H1 (cell line): Measurements from ENCODE around the gene PRMT5. TPM values are rescaled to one million over a fixed set of nuclear protein-coding genes. Genes with fewer than 3 reads are reported as not detected.

Experiments used
- CTCF ChIA-PET: fragments of 300-600 bp; sonication (Branson Sonifier 250); formaldehyde crosslinking; loops from one replicate; lab custom pipeline; 2021; ENCODE audit not compliant: partially characterized antibody; lab: Charles Lee
- POLR2A ChIA-PET: fragments of 300-600 bp; sonication (Branson Sonifier 250); formaldehyde crosslinking; loops from one replicate; lab custom pipeline; 2021; ENCODE audit warnings: inconsistent platforms; ENCODE audit not compliant: partially characterized antibody; lab: Charles Lee
- DNase-seq, 2 experiments: peaks; one replicate each; pipeline versions ENCODE4 v3.0.0 to v3.0.0-alpha.2; 2010 to 2022; ENCODE audit warnings: low spot score in 2 of 2, low read depth in 1 of 2, mixed read lengths in 1 of 2
- FAIRE-seq: peaks from 2 replicates; lab custom pipeline; 2011; peaks lifted over from hg19 to GRCh38; lab: Jason Lieb, UNC
- H2AFZ ChIP-seq: 2 replicates; pipeline ENCODE4 v1.8.1; 2012; ENCODE audit warnings: low read length, inconsistent platforms
- H2AK5ac ChIP-seq: 2 replicates; pipeline ENCODE4 v1.6.1; 2013; ENCODE audit warnings: low read depth, low read length
- H2BK120ac ChIP-seq: replicated peaks from 2 replicates; pipeline ENCODE3; 2013; ENCODE audit warnings: low read depth, low read length, inconsistent platforms
- H2BK12ac ChIP-seq: 2 replicates; pipeline ENCODE4 v1.6.1; 2013; ENCODE audit warnings: low read depth, low read length
- H2BK15ac ChIP-seq: 2 replicates; pipeline ENCODE4 v1.6.1; 2013; ENCODE audit warnings: low read length
- H2BK20ac ChIP-seq: 2 replicates; pipeline ENCODE4 v1.6.1; 2013; ENCODE audit warnings: low read length
- H2BK5ac ChIP-seq: 2 replicates; pipeline ENCODE4 v1.6.1; 2013; ENCODE audit warnings: low read depth, low read length
- H3K14ac ChIP-seq: 2 replicates; pipeline ENCODE4 v1.6.1; 2013; ENCODE audit warnings: inconsistent platforms; ENCODE audit not compliant: insufficient read length
- H3K18ac ChIP-seq: 2 replicates; pipeline ENCODE4 v1.6.1; 2013; ENCODE audit warnings: low read length; ENCODE audit errors: extremely low read depth
- H3K23ac ChIP-seq: 2 replicates; pipeline ENCODE4 v1.6.1; 2013; ENCODE audit warnings: inconsistent platforms; ENCODE audit not compliant: insufficient read length
- H3K23me2 ChIP-seq: 2 replicates; pipeline ENCODE4 v1.6.1; 2013; ENCODE audit warnings: low read depth, low read length
- H3K27ac ChIP-seq: 2 replicates; pipeline ENCODE4 v1.6.1; 2011; ENCODE audit warnings: low read depth, low read length, inconsistent platforms
- H3K27me3 ChIP-seq, 4 experiments: replicated peaks in 1 of 4; 1 replicate in 1 of 4; 2 replicates in 3 of 4; pipeline versions ENCODE4 v1.6.1 to v1.8.1; 2011 to 2013; ENCODE audit warnings: low read length in 3 of 4, mild to moderate bottlenecking in 3 of 4, inconsistent platforms in 2 of 4, mixed read lengths in 2 of 4, moderate library complexity in 1 of 4; ENCODE audit not compliant: control insufficient read depth in 3 of 4, insufficient read depth in 3 of 4; ENCODE audit errors: extremely low read depth in 1 of 4
- H3K36me3 ChIP-seq, 4 experiments: 2 replicates each; pipeline versions ENCODE4 v1.6.1 to v1.8.1; 2011 to 2013; ENCODE audit warnings: mild to moderate bottlenecking in 4 of 4, low read length in 3 of 4, moderate library complexity in 2 of 4, control low read depth in 1 of 4, inconsistent platforms in 1 of 4; ENCODE audit not compliant: insufficient read depth in 4 of 4, control insufficient read depth in 2 of 4
- H3K4ac ChIP-seq: replicated peaks from 2 replicates; pipeline ENCODE3; 2013; ENCODE audit warnings: low read length, low read depth, mixed read lengths, inconsistent platforms; ENCODE audit not compliant: insufficient read length
- H3K4me1 ChIP-seq, 4 experiments: replicated peaks in 1 of 4; 1 replicate in 1 of 4; 2 replicates in 3 of 4; pipeline versions ENCODE4 v1.6.1 to v1.8.1; 2011 to 2013; ENCODE audit warnings: low read length in 3 of 4, inconsistent platforms in 2 of 4, mixed read lengths in 1 of 4; ENCODE audit not compliant: insufficient read depth in 4 of 4, control insufficient read depth in 3 of 4
- H3K4me2 ChIP-seq, 2 experiments: 2 replicates each; pipeline versions ENCODE4 v1.6.1 to v1.8.1; 2011 to 2013; ENCODE audit warnings: low read depth in 2 of 2, low read length in 2 of 2, control low read depth in 1 of 2, inconsistent platforms in 1 of 2, mild to moderate bottlenecking in 1 of 2; ENCODE audit not compliant: insufficient read depth in 1 of 2
- H3K4me3 ChIP-seq, 4 experiments: fragments of 200-600, 300-600 bp in 1 of 4; sonication (generic), shearing (Covaris generic), sonication (Bioruptor Twin) in 1 of 4; 2 replicates each; pipeline versions ENCODE4 v1.5.1 to v1.8.1; 2011 to 2016; ENCODE audit warnings: low read length in 4 of 4, low read depth in 3 of 4, control low read depth in 2 of 4, inconsistent platforms in 2 of 4, mild to moderate bottlenecking in 2 of 4, mixed read lengths in 1 of 4, moderate library complexity in 1 of 4; ENCODE audit not compliant: insufficient read depth in 2 of 4; ENCODE audit errors: extremely low read depth in 1 of 4
- H3K56ac ChIP-seq: replicated peaks from 2 replicates; pipeline ENCODE3; 2013; ENCODE audit warnings: low read depth, mild to moderate bottlenecking, mixed read lengths, low read length, inconsistent platforms; ENCODE audit not compliant: insufficient read length
- H3K79me1 ChIP-seq: 2 replicates; pipeline ENCODE4 v1.6.1; 2013; ENCODE audit warnings: low read depth, low read length, control low read depth
- H3K79me2 ChIP-seq, 2 experiments: 2 replicates each; pipeline versions ENCODE4 v1.6.1 to v1.8.1; 2012 to 2013; ENCODE audit warnings: low read length in 2 of 2, mild to moderate bottlenecking in 2 of 2, inconsistent platforms in 1 of 2; ENCODE audit not compliant: insufficient read depth in 2 of 2, control insufficient read depth in 1 of 2
- H3K9ac ChIP-seq, 4 experiments: replicated peaks in 1 of 4; 1 replicate in 1 of 4; 2 replicates in 3 of 4; pipeline versions ENCODE4 v1.6.1 to v1.8.1; 2011 to 2013; ENCODE audit warnings: low read depth in 3 of 4, low read length in 3 of 4, control low read depth in 2 of 4, mild to moderate bottlenecking in 2 of 4, moderate library complexity in 2 of 4, inconsistent platforms in 1 of 4; ENCODE audit errors: extremely low read depth in 1 of 4
- H3K9me3 ChIP-seq, 2 experiments: 2 replicates each; pipeline versions ENCODE4 v1.6.1 to v1.8.1; 2012 to 2013; ENCODE audit warnings: mild to moderate bottlenecking in 2 of 2, moderate library complexity in 2 of 2, control low read depth in 1 of 2, inconsistent platforms in 1 of 2, low read depth in 1 of 2, low read length in 1 of 2, mixed read lengths in 1 of 2; ENCODE audit not compliant: insufficient read depth in 2 of 2
- H4K20me1 ChIP-seq, 2 experiments: replicated peaks in 1 of 2; 2 replicates each; pipeline versions ENCODE3 to v1.8.1; 2011 to 2013; ENCODE audit warnings: inconsistent platforms in 2 of 2, low read length in 2 of 2, mild to moderate bottlenecking in 1 of 2; ENCODE audit not compliant: insufficient read depth in 2 of 2, control insufficient read depth in 1 of 2
- H4K5ac ChIP-seq: 2 replicates; pipeline ENCODE4 v1.6.1; 2013; ENCODE audit warnings: low read length, low read depth, mixed read lengths, inconsistent platforms; ENCODE audit not compliant: insufficient read length
- H4K8ac ChIP-seq: 2 replicates; pipeline ENCODE4 v1.8.0; 2013; ENCODE audit warnings: mild to moderate bottlenecking, moderate library complexity, low read length, inconsistent platforms; ENCODE audit not compliant: insufficient read depth; ENCODE audit errors: extremely low read depth
- H4K91ac ChIP-seq: replicated peaks from 2 replicates; pipeline ENCODE3; 2013; ENCODE audit warnings: low read length, mixed read lengths, inconsistent platforms; ENCODE audit not compliant: insufficient read length
- BCL11A ChIP-seq, 2 experiments: IDR thresholded peaks; one replicate each; pipeline ENCODE4 v1.6.1; 2011; ENCODE audit warnings: low read depth in 2 of 2, low read length in 2 of 2, mild to moderate bottlenecking in 2 of 2
- CBX5 ChIP-seq: fragments of 300-800, 300-1000 bp; sonication (generic); IDR thresholded peaks from 2 replicates; pipeline ENCODE4 v1.7.1; 2016; ENCODE audit warnings: antibody characterized with exemption, low read length, low read depth
- CBX8 ChIP-seq: fragments of 300-800, 300-1000 bp; sonication (generic); IDR thresholded peaks from 2 replicates; pipeline ENCODE4 v1.7.1; 2016; ENCODE audit warnings: low read depth, low read length, borderline replicate concordance
- CREB1 ChIP-seq: IDR thresholded peaks from 2 replicates; pipeline ENCODE4 v1.6.1; 2012; ENCODE audit warnings: inconsistent platforms
- EZH2 ChIP-seq: fragments of 200-600 bp; sonication (generic); IDR thresholded peaks from 2 replicates; pipeline ENCODE4 v1.7.1; 2012; ENCODE audit warnings: low read depth, mild to moderate bottlenecking, moderate library complexity, low read length, inconsistent platforms; ENCODE audit not compliant: severe bottlenecking
- FOSL1 ChIP-seq: IDR thresholded peaks from 2 replicates; pipeline ENCODE4 v1.6.1; 2011; ENCODE audit warnings: mild to moderate bottlenecking, low read depth, low read length, moderate library complexity; ENCODE audit not compliant: insufficient read depth
- JUN ChIP-seq: IDR thresholded peaks from 2 replicates; pipeline ENCODE4 v1.6.1; 2011; ENCODE audit warnings: low read depth, mild to moderate bottlenecking, improper control_type of control experiment, low read length
- JUND ChIP-seq: IDR thresholded peaks from 2 replicates; pipeline ENCODE4 v1.6.1; 2011; ENCODE audit warnings: mild to moderate bottlenecking, improper control_type of control experiment, low read length
- RNF2 ChIP-seq: fragments of 200-900, 300-1000 bp; sonication (generic); IDR thresholded peaks from 2 replicates; pipeline ENCODE4 v1.7.1; 2016; ENCODE audit warnings: borderline replicate concordance, low read depth, mild to moderate bottlenecking, antibody characterized with exemption, low read length; ENCODE audit not compliant: poor library complexity, severe bottlenecking; ENCODE audit errors: missing control alignments
- SAP30 ChIP-seq: fragments of 300-600 bp; sonication (generic); IDR thresholded peaks from 2 replicates; pipeline ENCODE4 v1.7.1; 2012; ENCODE audit warnings: low read length, moderate library complexity, mild to moderate bottlenecking, inconsistent platforms; ENCODE audit not compliant: insufficient read depth, insufficient replicate concordance
- SIN3A ChIP-seq, 2 experiments: IDR thresholded peaks in 1 of 2; conservative IDR thresholded peaks in 1 of 2; 2 replicates each; pipeline ENCODE4 v1.6.1; 2011 to 2012; ENCODE audit warnings: low read length in 2 of 2, improper control_type of control experiment in 1 of 2, low read depth in 1 of 2, mild to moderate bottlenecking in 1 of 2
- WGBS, 2 experiments: shearing (Covaris generic) in 1 of 2; methylation state at CpG; one replicate each; pipeline versions ENCODE4 v1.1.6 to v1.1.7; 2013 to 2015; ENCODE audit warnings: low lambda C conversion rate in 2 of 2, mixed read lengths in 2 of 2, inconsistent platforms in 1 of 2, low coverage in 1 of 2, missing lambda C conversion rate in 1 of 2; ENCODE audit not compliant: insufficient replicate concordance in 2 of 2, insufficient coverage in 1 of 2, insufficient read length in 1 of 2; ENCODE audit errors: extremely low coverage in 1 of 2, missing lambda C conversion rate in 1 of 2; 5-methylcytosine and 5-hydroxymethylcytosine counted together
- polyA plus RNA-seq, 7 experiments: library from polyadenylated mRNA; depleted of rRNA in 3 of 7; stranded (reverse) in 5 of 7; unstranded in 2 of 7; fragments of >200 nt in 5 of 7; fragments of 200-250 nt in 2 of 7; gene quantifications; 1 replicate in 5 of 7; 2 replicates in 1 of 7; 4 replicates in 1 of 7; pipeline versions ENCODE4 v1.2.1 to v1.2.3, GENCODE V29; 2011 to 2013; ENCODE audit warnings: missing spikeins in 2 of 7, mixed read lengths in 2 of 7
- total RNA-seq: library from RNA; stranded (reverse); fragmentation: NEBNext Ultra II Directional; extraction: Animal tissue kit (Norgen Biotek cat#: 25700); gene quantifications from 2 replicates; pipeline ENCODE4 v1.2.1, GENCODE V29; 2021
- TF ChIP-seq, protein P1 (sequence below): IDR thresholded peaks from 2 replicates; pipeline ENCODE4 v1.6.1; 2012; ENCODE audit warnings: inconsistent platforms

Gene PRMT5
- total and polyA plus RNA-seq, 2 of the 8 experiments (the other 6 are each of a cell fraction or from before 2014, with no cell fraction given): 171 to 402 TPM

GRCh38 chr14:22901799-22902198 is 27.4 kb downstream of the PRMT5 start:
- FAIRE-seq: no peak
- TF ChIP-seq BCL11A (IDR thresholded peaks at IDR 0.05; ENCODE audit: low read depth in 2 of 2, low read length in 2 of 2): no peak
- TF ChIP-seq SAP30: no peak
- TF ChIP-seq JUND: no peak
- TF ChIP-seq, protein P1, sequence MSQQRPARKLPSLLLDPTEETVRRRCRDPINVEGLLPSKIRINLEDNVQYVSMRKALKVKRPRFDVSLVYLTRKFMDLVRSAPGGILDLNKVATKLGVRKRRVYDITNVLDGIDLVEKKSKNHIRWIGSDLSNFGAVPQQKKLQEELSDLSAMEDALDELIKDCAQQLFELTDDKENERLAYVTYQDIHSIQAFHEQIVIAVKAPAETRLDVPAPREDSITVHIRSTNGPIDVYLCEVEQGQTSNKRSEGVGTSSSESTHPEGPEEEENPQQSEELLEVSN: no peak
- no peak for TF ChIP-seq SIN3A (conservative IDR thresholded peaks at IDR 0.05 in 1 of 2, IDR thresholded peaks at IDR 0.05 in 1 of 2; ENCODE audit: low read depth in 1 of 2, low read length in 2 of 2)
- no peak for TF ChIP-seq EZH2
- TF ChIP-seq CBX5: no peak
- no peak for TF ChIP-seq JUN
- TF ChIP-seq CREB1: no peak
- TF ChIP-seq CBX8: no peak
- no peak for TF ChIP-seq RNF2
- TF ChIP-seq FOSL1: no peak

More at GRCh38 chr14:22901799-22902198, 27.4 kb downstream of the PRMT5 start:
- Histone ChIP-seq H4K20me1 (peaks cover 5 to 10% of the 10 kb centered on the region in 2 experiments), H2AK5ac (no peak overlapping the region), H3K27ac (no peak overlapping the region), H2AFZ (no peak overlapping the region), H3K18ac (no peak overlapping the region), H4K8ac (no peak overlapping the region), H3K9me3 (no peaks in the 10 kb centered on the region), H2BK12ac (no peak overlapping the region), H2BK20ac (no peak overlapping the region), H4K5ac (no peak overlapping the region), H2BK15ac (no peak overlapping the region), H3K56ac (no peak overlapping the region), H3K36me3 (peaks cover 30 to 53% (median 47%) of the 10 kb centered on the region in 4 experiments), H3K14ac (no peak overlapping the region), H3K9ac (no peak overlapping the region), H4K91ac (no peak overlapping the region), H3K4ac (no peak overlapping the region), H3K79me2 (no peaks in the 10 kb centered on the region), H3K79me1 (no peaks in the 10 kb centered on the region), H3K4me3 (no peak overlapping the region), H2BK120ac (no peak overlapping the region), H3K23me2 (no peaks in the 10 kb centered on the region), H3K4me2 (no peak overlapping the region), H3K23ac (no peak overlapping the region), H3K4me1 (peaks cover 0 to 8% (median 4%) of the 10 kb centered on the region in 4 experiments; a peak in 2 of 7 replicates), H3K27me3 (peaks cover 7 to 23% (median 21%) of the 10 kb centered on the region in 4 experiments), H2BK5ac (no peak overlapping the region)
- no peak for DNase-seq
- WGBS, 2 experiments: 85% methylated on average over 5 of the region's 7 CpGs; no CpG with 5 or more reads in 1 of the 2 experiments
- ChIA-PET POLR2A (interaction anchor here (1.4 to 4.3 kb wide), 5 partner anchors 9 to 26 kb away, joined by 3 to 22 read pairs (median 4); partner anchors contain the start of genes RBM23 and REM2), CTCF (interaction anchor here (0.8 to 14.2 kb wide), 16 partner anchors 9 to 342 kb away, joined by 3 to 158 read pairs (median 4); partner anchors contain the start of genes LRP10, MMP14, PRMT5 and RBM23)
